ENCODE measurements around the gene PCDHGB3.

- TF ChIP-seq CTCF (IDR thresholded peaks at IDR 0.05) (no peak), POLR2A (IDR thresholded peaks at IDR 0.05) (no peak)
Measured at GRCh38 chr5:141360685-141361084, 9.4 kb upstream of the PCDHGB3 start.
